SU-DHL-6 (cell line): ENCODE results near the gene HRAS.

ENCODE experiments used
- H2AFZ ChIP-seq: fragments of 200-600 bp; sonication (generic); 2 replicates; pipeline ENCODE4 v1.6.1; 2014; ENCODE audit warnings: low read depth, mild to moderate bottlenecking, moderate library complexity, mixed read lengths, antibody characterized with exemption, low read length; ENCODE audit not compliant: severe bottlenecking
- H3F3A ChIP-seq: fragments of 200-600 bp; shearing (Covaris generic); 2 replicates; pipeline ENCODE4 v1.6.0; 2016; ENCODE audit warnings: antibody characterized with exemption, mild to moderate bottlenecking; ENCODE audit not compliant: insufficient read depth
- H3K27ac ChIP-seq: fragments of 200-600 bp; sonication (generic); 2 replicates; pipeline ENCODE4 v1.5.1; 2016; ENCODE audit warnings: low read depth, mild to moderate bottlenecking, low read length, moderate library complexity, mixed read lengths
- H3K27me3 ChIP-seq: fragments of 200-600 bp; sonication (generic), shearing (Covaris generic); 2 replicates; pipeline ENCODE4 v1.6.0; 2014; ENCODE audit warnings: mild to moderate bottlenecking, low read length
- H3K36me3 ChIP-seq: fragments of 200-600 bp; sonication (generic); 2 replicates; pipeline ENCODE4 v1.6.1; 2014; ENCODE audit warnings: mild to moderate bottlenecking, low read length, mixed read lengths
- H3K4me2 ChIP-seq: fragments of 300-600, 200-600 bp; shearing (Covaris generic), sonication (generic); 2 replicates; pipeline ENCODE4 v1.6.0; 2014; ENCODE audit warnings: low read length, low read depth, mild to moderate bottlenecking; ENCODE audit not compliant: poor library complexity, severe bottlenecking
- H3K4me3 ChIP-seq: fragments of 200-600 bp; sonication (generic); 2 replicates; pipeline ENCODE4 v1.5.1; 2014; ENCODE audit warnings: antibody characterized with exemption, low read length, mild to moderate bottlenecking, mixed read lengths; ENCODE audit not compliant: insufficient read depth, poor library complexity, severe bottlenecking
- H3K79me2 ChIP-seq: fragments of 200-600 bp; sonication (generic); 2 replicates; pipeline ENCODE4 v1.6.1; 2014; ENCODE audit warnings: mild to moderate bottlenecking, low read length, moderate library complexity; ENCODE audit not compliant: insufficient read depth
- H3K9ac ChIP-seq: fragments of 200-600 bp; sonication (generic); 2 replicates; pipeline ENCODE4 v1.7.0; 2014; ENCODE audit warnings: mild to moderate bottlenecking, low read length
- H3K9me2 ChIP-seq: fragments of 200-600 bp; sonication (generic); replicated peaks from 2 replicates; pipeline ENCODE4 v1.6.1; 2014; ENCODE audit warnings: low read length; ENCODE audit not compliant: insufficient read depth
- H3K9me3 ChIP-seq: fragments of 200-600 bp; sonication (generic); 2 replicates; pipeline ENCODE4 v1.6.1; 2014; ENCODE audit warnings: low read length, mixed read lengths; ENCODE audit not compliant: insufficient read depth
- H4K20me1 ChIP-seq: fragments of 200-600 bp; sonication (generic); 2 replicates; pipeline ENCODE4 v1.6.1; 2014; ENCODE audit warnings: low read depth, mild to moderate bottlenecking, antibody characterized with exemption, low read length, moderate library complexity, mixed read lengths
- CTCF ChIP-seq: fragments of 200-600 bp; sonication (generic); IDR thresholded peaks from one replicate; pipeline ENCODE4 v1.5.1; 2017; ENCODE audit warnings: antibody characterized with exemption, mild to moderate bottlenecking, low read length, moderate library complexity; ENCODE audit not compliant: insufficient read depth, poor library complexity, severe bottlenecking
- EZH2phosphoT487 ChIP-seq: fragments of 200-600 bp; sonication (generic), shearing (Covaris generic); conservative IDR thresholded peaks from 2 replicates; pipeline ENCODE4 v1.6.1; 2018; ENCODE audit warnings: mild to moderate bottlenecking, antibody characterized with exemption, low read length, moderate library complexity, mixed read lengths

Gene HRAS

GRCh38 chr11:544817-545166 is 9.4 kb upstream of the HRAS start:
- H3K27ac ChIP-seq: no peak overlapping the region
- H3K4me2 ChIP-seq: no peak overlapping the region
- H4K20me1 ChIP-seq: no peaks in the 10 kb centered on the region
- H3K9me2 ChIP-seq: no peaks in the 10 kb centered on the region
- H3K9ac ChIP-seq: no peak overlapping the region
- H3K79me2 ChIP-seq: no peaks in the 10 kb centered on the region
- no peak overlapping the region for H3K4me3 ChIP-seq
- H2AFZ ChIP-seq: no peak overlapping the region
- H3K9me3 ChIP-seq: no peaks in the 10 kb centered on the region
- no peak for TF ChIP-seq EZH2phosphoT487
- no peaks in the 10 kb centered on the region for H3K36me3 ChIP-seq
- H3F3A ChIP-seq: no peaks in the 10 kb centered on the region
- H3K27me3 ChIP-seq: no peaks in the 10 kb centered on the region

DNA sequence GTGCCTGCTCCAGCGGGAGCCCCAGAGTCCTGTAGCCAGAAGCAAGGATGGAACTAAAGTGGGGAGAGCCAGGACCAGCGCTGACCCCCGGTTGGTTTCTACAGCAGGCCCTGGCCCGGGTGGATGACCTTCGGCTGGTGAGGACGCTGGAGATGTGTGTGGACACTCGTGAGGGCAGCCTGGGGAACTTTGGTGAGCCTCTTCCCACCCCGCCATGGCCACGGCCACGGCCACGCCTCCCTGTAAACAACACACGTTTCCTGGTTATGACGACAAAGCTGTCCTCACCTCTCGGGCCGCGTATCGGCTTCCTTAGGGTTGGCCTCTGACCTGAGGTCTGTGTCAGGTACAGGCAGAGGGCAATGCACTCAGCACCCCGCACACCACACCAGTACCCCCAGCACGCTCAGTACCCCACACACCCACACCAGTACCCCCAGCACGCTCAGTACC is 6.1 kb upstream of the HRAS start:
- Histone ChIP-seq H3K9me3 (no peaks in the 10 kb centered on the region), H3K79me2 (no peaks in the 10 kb centered on the region), H3F3A (peaks cover 6% of the 10 kb centered on the region), H4K20me1 (no peaks in the 10 kb centered on the region), H3K27me3 (no peaks in the 10 kb centered on the region), H2AFZ (no peak overlapping the region), H3K9me2 (no peaks in the 10 kb centered on the region), H3K9ac (no peak overlapping the region), H3K27ac (no peak overlapping the region), H3K4me2 (no peak overlapping the region), H3K4me3 (no peak overlapping the region), H3K36me3 (no peaks in the 10 kb centered on the region)
- TF ChIP-seq EZH2phosphoT487 (no peak), CTCF (no peak)

- Histone ChIP-seq H3K9me3 (no peaks in the 10 kb centered on the region), H2AFZ (no peak overlapping the region), H3K9me2 (no peaks in the 10 kb centered on the region), H3K27ac (no peak overlapping the region), H3K9ac (no peak overlapping the region), H3K79me2 (no peaks in the 10 kb centered on the region), H4K20me1 (no peaks in the 10 kb centered on the region), H3F3A (peaks cover 11% of the 10 kb centered on the region), H3K36me3 (no peaks in the 10 kb centered on the region), H3K27me3 (no peaks in the 10 kb centered on the region), H3K4me3 (no peak overlapping the region), H3K4me2 (no peak overlapping the region)
- TF ChIP-seq EZH2phosphoT487 (no peak), CTCF (no peak)
Observed at GRCh38 chr11:540583-541432, 5.4 kb upstream of the HRAS start.

GRCh38 chr11:539971-540481 is 4.7 kb upstream of the HRAS start:
- H3K79me2 ChIP-seq: no peaks in the 10 kb centered on the region
- no peak overlapping the region for H3K27ac ChIP-seq
- no peak overlapping the region for H3K9ac ChIP-seq
- H3K4me2 ChIP-seq: no peak overlapping the region
- no peaks in the 10 kb centered on the region for H4K20me1 ChIP-seq
- no peak overlapping the region for H3K4me3 ChIP-seq
- peaks cover 11% of the 10 kb centered on the region for H3F3A ChIP-seq
- TF ChIP-seq EZH2phosphoT487 (no peak), CTCF (no peak)
- no peaks in the 10 kb centered on the region for H3K36me3 ChIP-seq
- no peak overlapping the region for H2AFZ ChIP-seq
- H3K9me2 ChIP-seq: no peaks in the 10 kb centered on the region
- no peaks in the 10 kb centered on the region for H3K27me3 ChIP-seq
- no peaks in the 10 kb centered on the region for H3K9me3 ChIP-seq
